Endothelial cell of umbilical vein (primary cell): ENCODE data around the gene ELK3. TPM values are rescaled to one million over a fixed set of nuclear protein-coding genes. Genes with fewer than 3 reads are reported as not detected.
A peak's percentile ranks its signal among the peaks of the same experiment; 100 is the strongest.

Experiments
- BruUV-seq: library from RNA; stranded (reverse); fragments of 400-500 nt; replicated peaks from 2 replicates; lab custom pipeline; 2021; lab: Mats Ljungman, UMichigan
- CTCF ChIA-PET: fragments of 300-600, 350-600 bp; sonication (Branson Sonifier 250); formaldehyde crosslinking; loops from one replicate; lab custom pipeline; 2021; ENCODE audit warnings: antibody characterized with exemption, inconsistent platforms; lab: Charles Lee
- POLR2A ChIA-PET: fragments of 300-600, 350-600 bp; sonication (Branson Sonifier 250); formaldehyde crosslinking; loops from one replicate; lab custom pipeline; 2021; ENCODE audit warnings: antibody characterized with exemption, inconsistent platforms; lab: Charles Lee
- DNase-seq: peaks from one replicate; pipeline ENCODE4 v3.0.0-alpha.2; 2011; ENCODE audit warnings: low read depth, low spot score
- FAIRE-seq: peaks from 2 replicates; lab custom pipeline; 2011; peaks lifted over from hg19 to GRCh38; lab: Jason Lieb, UNC
- H2AFZ ChIP-seq: 2 replicates; pipeline ENCODE4 v1.6.0; 2012; ENCODE audit warnings: low read depth, low read length, control low read depth, inconsistent platforms
- H3K27ac ChIP-seq: 2 replicates; pipeline ENCODE4 v1.5.1; 2011; ENCODE audit warnings: low read depth, mild to moderate bottlenecking, control low read depth, low read length, moderate library complexity; ENCODE audit not compliant: insufficient read depth
- H3K27me3 ChIP-seq, 2 experiments: 2 replicates each; pipeline versions ENCODE4 v1.6.0 to v1.6.1; 2011; ENCODE audit warnings: low read length in 2 of 2, mixed read lengths in 1 of 2; ENCODE audit not compliant: control insufficient read depth in 2 of 2, insufficient read depth in 2 of 2
- H3K36me3 ChIP-seq, 2 experiments: 2 replicates in 1 of 2; 3 replicates in 1 of 2; pipeline ENCODE4 v1.5.1; 2011; ENCODE audit warnings: low read length in 2 of 2, mild to moderate bottlenecking in 1 of 2, moderate library complexity in 1 of 2; ENCODE audit not compliant: control insufficient read depth in 2 of 2, insufficient read depth in 2 of 2; ENCODE audit errors: extremely low read depth in 1 of 2
- H3K4me1 ChIP-seq: 3 replicates; pipeline ENCODE4 v1.5.1; 2011; ENCODE audit warnings: mild to moderate bottlenecking, low read length; ENCODE audit not compliant: control insufficient read depth, insufficient read depth; ENCODE audit errors: extremely low read depth
- H3K4me2 ChIP-seq: 2 replicates; pipeline ENCODE4 v1.6.1; 2011; ENCODE audit warnings: low read length, control low read depth, mixed read lengths; ENCODE audit not compliant: insufficient read depth
- H3K4me3 ChIP-seq, 3 experiments: fragments of 200-600 bp in 1 of 3; sonication (generic), shearing (Covaris generic) in 1 of 3; replicated peaks in 1 of 3; 2 replicates each; pipeline ENCODE4 v1.5.1; 2011 to 2016; ENCODE audit warnings: control low read depth in 3 of 3, low read length in 3 of 3, mild to moderate bottlenecking in 2 of 3, inconsistent platforms in 1 of 3, low read depth in 1 of 3, moderate library complexity in 1 of 3; ENCODE audit not compliant: insufficient read depth in 1 of 3
- H3K79me2 ChIP-seq: 2 replicates; pipeline ENCODE4 v1.6.0; 2012; ENCODE audit warnings: low read length, inconsistent platforms; ENCODE audit not compliant: control insufficient read depth, insufficient read depth
- H3K9ac ChIP-seq: replicated peaks from 2 replicates; pipeline ENCODE3; 2011; ENCODE audit warnings: low read length, control low read depth; ENCODE audit not compliant: insufficient read depth; ENCODE audit errors: extremely low read depth
- H3K9me1 ChIP-seq: replicated peaks from 3 replicates; pipeline ENCODE4 v1.6.0; 2011; ENCODE audit warnings: mild to moderate bottlenecking, low read length; ENCODE audit not compliant: control insufficient read depth, insufficient read depth; ENCODE audit errors: extremely low read depth
- H3K9me3 ChIP-seq: replicated peaks from 2 replicates; pipeline ENCODE4 v1.5.1; 2012; ENCODE audit warnings: low read length, inconsistent platforms; ENCODE audit not compliant: control insufficient read depth, insufficient read depth
- H4K20me1 ChIP-seq: replicated peaks from 2 replicates; pipeline ENCODE3; 2011; ENCODE audit warnings: mild to moderate bottlenecking, low read length; ENCODE audit not compliant: control insufficient read depth, insufficient read depth; ENCODE audit errors: extremely low read depth
- EZH2 ChIP-seq: IDR thresholded peaks from 2 replicates; pipeline ENCODE4 v1.6.1; 2012; ENCODE audit warnings: borderline replicate concordance, low read depth, mild to moderate bottlenecking, moderate library complexity, low read length, inconsistent platforms; ENCODE audit not compliant: severe bottlenecking
- FOS ChIP-seq: IDR thresholded peaks from 2 replicates; pipeline ENCODE4 v1.6.1; 2011; ENCODE audit warnings: mild to moderate bottlenecking, low read length, moderate library complexity, borderline replicate concordance; ENCODE audit not compliant: insufficient read depth
- GATA2 ChIP-seq: IDR thresholded peaks from 2 replicates; pipeline ENCODE4 v1.7.0; 2011; ENCODE audit warnings: low read depth, mild to moderate bottlenecking, moderate library complexity, mixed read lengths, low read length; ENCODE audit not compliant: insufficient read length, insufficient read depth
- JUN ChIP-seq: IDR thresholded peaks from 2 replicates; pipeline ENCODE4 v1.6.1; 2011; ENCODE audit warnings: borderline replicate concordance, low read depth; ENCODE audit not compliant: insufficient read length, insufficient read depth
- MYC ChIP-seq: IDR thresholded peaks from one replicate; pipeline ENCODE4 v1.6.1; 2011; ENCODE audit warnings: mild to moderate bottlenecking, low read depth, low read length
- POLR2AphosphoS5 ChIP-seq: IDR thresholded peaks from 2 replicates; pipeline ENCODE4 v1.6.1; 2012; ENCODE audit warnings: low read depth, mild to moderate bottlenecking, control low read depth, low read length, moderate library complexity; ENCODE audit not compliant: insufficient read depth
- dilution Hi-C: fragments of 300-500 bp; cut with MboI; formaldehyde crosslinking; loops from one replicate; pipeline ENCODE4 v1.15.0; 2019; ENCODE audit warnings: low sequenced_read_pairs; ENCODE audit not compliant: extremely low pct_ligation_motif_present
- intact Hi-C: fragments of 100-400 bp; cut with micrococcal nuclease; formaldehyde crosslinking; loops from one replicate; pipeline ENCODE4 v1.10.0; 2022
- polyA plus RNA-seq, 4 experiments: library from polyadenylated mRNA; depleted of rRNA in 3 of 4; stranded (reverse) in 3 of 4; unstranded in 1 of 4; fragments of >200 nt; gene quantifications; 2 replicates each; pipeline versions ENCODE4 v1.2.1 to v1.2.3, GENCODE V29; 2011 to 2012; ENCODE audit warnings: missing spikeins in 1 of 4
- total RNA-seq: library from RNA; stranded (reverse); gene quantifications from 2 replicates; pipeline ENCODE4 v1.2.3, GENCODE V29; 2021
- TF ChIP-seq, protein P1 (sequence below), 2 donors: IDR thresholded peaks; 1 replicate in 1 of 2; 2 replicates in 1 of 2; pipeline ENCODE4 v1.5.1; 2011; ENCODE audit warnings: low read length in 2 of 2, mild to moderate bottlenecking in 2 of 2, moderate library complexity in 2 of 2, control low read depth in 1 of 2, inconsistent platforms in 1 of 2, low read depth in 1 of 2; ENCODE audit not compliant: insufficient read depth in 1 of 2; ENCODE audit errors: extremely low read depth in 1 of 2
- TF ChIP-seq, protein P2 (sequence below): IDR thresholded peaks from 2 replicates; pipeline ENCODE4 v1.6.1; 2011; ENCODE audit not compliant: insufficient read depth, insufficient read length

The ELK3 gene
- total and polyA plus RNA-seq, 2 donors (not counting 3 experiments of a cell fraction or from before 2014, with no cell fraction given), result 64.8 to 132 TPM

DNA sequence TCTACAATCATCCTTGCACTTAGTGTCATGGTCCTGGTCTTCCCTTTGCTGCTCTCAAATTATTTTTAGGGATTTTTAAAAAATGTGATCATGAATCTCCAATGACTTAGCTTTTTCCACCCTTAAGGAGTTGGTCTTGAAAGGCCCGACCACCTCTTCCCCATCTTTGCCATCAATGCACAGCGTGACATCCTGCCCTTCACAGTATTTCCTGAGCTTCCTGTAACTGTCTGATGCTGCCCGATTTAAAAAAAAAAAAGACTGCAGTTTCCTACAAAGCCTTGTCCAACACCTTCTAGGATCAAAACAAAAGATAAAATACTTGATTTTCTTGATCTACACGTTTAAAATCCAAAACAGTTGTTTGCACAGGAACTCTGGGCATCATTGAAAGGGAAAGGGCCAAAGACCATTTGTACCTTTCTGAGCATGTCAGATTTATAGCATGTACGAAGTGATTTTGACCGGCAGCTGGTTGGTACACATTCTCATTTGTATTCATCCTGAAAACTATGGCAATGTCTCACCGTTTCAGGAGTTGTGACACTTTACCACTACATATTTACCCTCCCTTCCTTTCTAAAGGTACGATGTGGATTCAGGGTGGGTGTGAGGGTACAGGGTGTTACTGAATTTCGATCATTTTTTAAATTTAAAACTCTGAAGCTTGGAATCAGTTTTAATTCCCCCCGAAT is 7.4 kb upstream of the ELK3 start:
- ChIA-PET POLR2A (interaction anchor here (0.8 to 1.2 kb wide), 2 partner anchors 10 to 33 kb away, joined by 3 read pairs; no protein-coding TSS in a partner anchor), CTCF (interaction anchor here (1.0 to 2.3 kb wide), 3 partner anchors 10 to 54 kb away, joined by 3 to 10 read pairs (median 3); no protein-coding TSS in a partner anchor)
- no TSS peak for BruUV-seq
- no peaks in the 10 kb centered on the region for H3K9me1 ChIP-seq
- no peaks in the 10 kb centered on the region for H4K20me1 ChIP-seq
- H3K9me3 ChIP-seq, result no peaks in the 10 kb centered on the region
- H3K27ac ChIP-seq, result no peak overlapping the region
- DNase-seq (peak; percentile 36), FAIRE-seq (peak; percentile 75)
- intact Hi-C loops (no loop called here), dilution Hi-C loops (no loop called here)
- no peak overlapping the region for H3K4me3 ChIP-seq
- no peaks in the 10 kb centered on the region for H3K36me3 ChIP-seq
- TF ChIP-seq FOS (no peak), POLR2AphosphoS5 (no peak), MYC (no peak), GATA2 (no peak), JUN (no peak), EZH2 (no peak)
- TF ChIP-seq, protein P1, sequence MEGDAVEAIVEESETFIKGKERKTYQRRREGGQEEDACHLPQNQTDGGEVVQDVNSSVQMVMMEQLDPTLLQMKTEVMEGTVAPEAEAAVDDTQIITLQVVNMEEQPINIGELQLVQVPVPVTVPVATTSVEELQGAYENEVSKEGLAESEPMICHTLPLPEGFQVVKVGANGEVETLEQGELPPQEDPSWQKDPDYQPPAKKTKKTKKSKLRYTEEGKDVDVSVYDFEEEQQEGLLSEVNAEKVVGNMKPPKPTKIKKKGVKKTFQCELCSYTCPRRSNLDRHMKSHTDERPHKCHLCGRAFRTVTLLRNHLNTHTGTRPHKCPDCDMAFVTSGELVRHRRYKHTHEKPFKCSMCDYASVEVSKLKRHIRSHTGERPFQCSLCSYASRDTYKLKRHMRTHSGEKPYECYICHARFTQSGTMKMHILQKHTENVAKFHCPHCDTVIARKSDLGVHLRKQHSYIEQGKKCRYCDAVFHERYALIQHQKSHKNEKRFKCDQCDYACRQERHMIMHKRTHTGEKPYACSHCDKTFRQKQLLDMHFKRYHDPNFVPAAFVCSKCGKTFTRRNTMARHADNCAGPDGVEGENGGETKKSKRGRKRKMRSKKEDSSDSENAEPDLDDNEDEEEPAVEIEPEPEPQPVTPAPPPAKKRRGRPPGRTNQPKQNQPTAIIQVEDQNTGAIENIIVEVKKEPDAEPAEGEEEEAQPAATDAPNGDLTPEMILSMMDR (IDR thresholded peaks at IDR 0.05; ENCODE audit: extremely low read depth in 1 of 2, insufficient read depth in 1 of 2, low read depth in 1 of 2, low read length in 2 of 2), result no peak
- TF ChIP-seq, protein P2, sequence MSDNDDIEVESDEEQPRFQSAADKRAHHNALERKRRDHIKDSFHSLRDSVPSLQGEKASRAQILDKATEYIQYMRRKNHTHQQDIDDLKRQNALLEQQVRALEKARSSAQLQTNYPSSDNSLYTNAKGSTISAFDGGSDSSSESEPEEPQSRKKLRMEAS, result no peak
- peaks cover 12% of the 10 kb centered on the region for H3K4me1 ChIP-seq
- H2AFZ ChIP-seq, result no peak overlapping the region
- H3K27me3 ChIP-seq, result no peaks in the 10 kb centered on the region
- peak overlapping the region; percentile 4 for H3K4me2 ChIP-seq
- H3K79me2 ChIP-seq, result no peaks in the 10 kb centered on the region
- no peak overlapping the region for H3K9ac ChIP-seq
